Measurements from ENCODE around the gene ESRP2. TPM values are rescaled to one million over a fixed set of nuclear protein-coding genes. Genes with fewer than 3 reads are reported as not detected.
A peak's percentile ranks its signal among the peaks of the same experiment; 100 is the strongest.

The ESRP2 gene
- total and polyA plus RNA-seq, 5 donors from 2014 or later: 0.10 to 0.99 (median 0.33) TPM; not detected in 1

DNA sequence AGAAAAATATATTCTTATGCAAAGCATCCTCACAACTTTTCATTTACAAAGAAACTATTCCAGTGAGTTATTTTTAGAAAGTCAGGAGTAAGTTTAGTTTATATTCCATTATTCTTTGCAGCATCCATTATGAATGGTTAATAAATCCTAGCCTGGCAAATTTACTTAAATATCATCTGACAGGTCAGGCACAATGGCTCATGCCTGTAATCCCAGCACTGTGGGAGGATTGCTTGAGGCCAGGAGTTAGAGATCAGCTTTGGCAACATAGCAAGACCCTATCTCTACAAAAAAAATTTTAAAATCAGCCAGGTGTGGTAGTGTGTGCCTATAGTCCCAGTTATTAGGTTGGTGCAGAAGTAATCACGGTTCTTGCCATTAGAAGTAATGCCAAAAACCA is 12.9 kb downstream of the ESRP2 start:
- peak overlapping the region in 2 of 3 donors; percentile 20 to 31 for H3K27ac Mint-ChIP-seq
- no peak overlapping the region for H3K4me3 Mint-ChIP-seq
- no peak for ATAC-seq (ENCODE audit: low read depth in 2 of 2)
- H3K27me3 ChIP-seq (ENCODE audit: control insufficient read depth, insufficient read depth, low read length): no peaks in the 10 kb centered on the region
- H3K4me3 ChIP-seq (ENCODE audit: low read depth, low read length): no peak overlapping the region
- peaks cover 40% of the 10 kb centered on the region for H3K36me3 ChIP-seq (ENCODE audit: control insufficient read depth, insufficient read depth, low read length)
- no peak overlapping the region for H3K27ac ChIP-seq (ENCODE audit: insufficient read depth, low read length, poor library complexity, severe bottlenecking)
- peaks cover 21 to 38% (median 24%) of the 10 kb centered on the region in 4 donors for H3K4me1 Mint-ChIP-seq
- DNase-seq: no peak
- H3K4me1 ChIP-seq (ENCODE audit: control insufficient read depth, insufficient read depth, low read length, poor library complexity, severe bottlenecking): peaks cover 19% of the 10 kb centered on the region
- peaks cover 19% of the 10 kb centered on the region for H3K36me3 Mint-ChIP-seq
- H3K27me3 Mint-ChIP-seq: no peaks in the 10 kb centered on the region
- H3K9me3 Mint-ChIP-seq: no peaks in the 10 kb centered on the region
- H3K9me3 ChIP-seq (ENCODE audit: control insufficient read depth in 2 of 2, low read length in 2 of 2): no peaks in the 10 kb centered on the region

DNA sequence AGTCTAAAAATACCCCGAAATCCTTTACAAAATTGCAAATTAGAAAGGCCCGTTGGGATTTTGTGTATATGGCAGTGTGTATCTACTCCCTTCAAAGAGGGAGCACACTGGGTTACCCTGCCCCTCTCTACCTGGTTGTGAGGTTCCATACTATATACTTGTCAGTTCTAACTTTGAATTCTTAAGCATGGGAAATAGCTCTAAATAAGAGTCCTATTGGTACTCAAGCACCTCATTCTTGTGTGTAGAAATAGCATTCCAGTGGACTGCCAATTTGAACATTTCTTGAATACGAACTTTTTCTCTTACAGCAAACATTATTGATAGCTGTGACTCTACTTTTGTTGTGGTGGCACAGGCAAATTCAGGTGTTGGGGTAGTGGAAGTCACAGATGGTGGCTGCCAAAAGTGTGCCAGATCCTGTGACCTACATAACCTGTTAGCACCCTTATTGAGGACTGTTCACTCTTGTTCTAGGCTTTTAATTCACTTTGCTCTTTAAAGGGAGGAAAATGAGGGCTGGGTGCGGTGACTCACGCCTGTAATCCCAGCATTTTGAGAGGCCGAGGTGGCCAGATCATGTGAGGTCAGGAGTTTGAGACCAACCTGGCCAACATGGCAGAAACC is 16.1 kb downstream of the ESRP2 start:
- Histone ChIP-seq H3K9me3 (ENCODE audit: control insufficient read depth in 2 of 2, low read length in 2 of 2) (no peaks in the 10 kb centered on the region), H3K4me1 (ENCODE audit: control insufficient read depth, insufficient read depth, low read length, poor library complexity, severe bottlenecking) (no peaks in the 10 kb centered on the region), H3K27me3 (ENCODE audit: control insufficient read depth, insufficient read depth, low read length) (no peaks in the 10 kb centered on the region), H3K27ac (ENCODE audit: insufficient read depth, low read length, poor library complexity, severe bottlenecking) (no peak overlapping the region), H3K36me3 (ENCODE audit: control insufficient read depth, insufficient read depth, low read length) (peaks cover 24% of the 10 kb centered on the region), H3K4me3 (ENCODE audit: low read depth, low read length) (no peak overlapping the region)
- peaks cover 23% of the 10 kb centered on the region for H3K36me3 Mint-ChIP-seq
- no peaks in the 10 kb centered on the region for H3K27me3 Mint-ChIP-seq
- no peaks in the 10 kb centered on the region for H3K9me3 Mint-ChIP-seq
- H3K4me1 Mint-ChIP-seq: peaks cover 10 to 20% (median 12%) of the 10 kb centered on the region in 4 donors
- H3K4me3 Mint-ChIP-seq: no peak overlapping the region
- ATAC-seq (ENCODE audit: low read depth in 2 of 2): no peak
- H3K27ac Mint-ChIP-seq: peak overlapping the region in 1 of 3 donors; percentile 51
- DNase-seq: no peak

DNA sequence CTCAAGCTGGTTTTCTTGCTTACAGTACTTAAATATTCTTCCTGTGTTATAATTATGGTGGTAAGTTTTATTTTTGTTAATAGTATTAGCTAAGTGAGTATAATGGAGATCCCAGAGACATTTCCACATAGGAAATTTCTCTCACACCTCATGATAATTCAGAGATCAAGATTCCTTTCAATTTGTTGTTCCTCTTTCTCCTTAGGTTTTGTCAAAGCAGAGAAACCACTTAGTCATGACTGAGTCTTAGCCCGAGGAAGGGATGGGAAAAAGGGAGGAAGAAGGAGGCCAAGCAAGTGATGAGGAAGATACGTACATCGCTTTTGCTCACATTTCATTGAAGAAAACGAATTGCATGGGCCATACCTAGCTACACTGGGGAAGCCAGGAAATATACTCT is 18.4 kb downstream of the ESRP2 start:
- H3K9me3 ChIP-seq (ENCODE audit: control insufficient read depth in 2 of 2, low read length in 2 of 2): no peaks in the 10 kb centered on the region
- Mint-ChIP-seq H3K4me1 (peaks cover 6 to 28% (median 15%) of the 10 kb centered on the region in 4 donors), H3K36me3 (peaks cover 23% of the 10 kb centered on the region), H3K9me3 (no peaks in the 10 kb centered on the region), H3K4me3 (no peak overlapping the region), H3K27me3 (no peaks in the 10 kb centered on the region), H3K27ac (peak overlapping the region in 2 of 3 donors; percentile 76 to 82)
- DNase-seq: no peak
- no peak overlapping the region for H3K4me3 ChIP-seq (ENCODE audit: low read depth, low read length)
- no peaks in the 10 kb centered on the region for H3K4me1 ChIP-seq (ENCODE audit: control insufficient read depth, insufficient read depth, low read length, poor library complexity, severe bottlenecking)
- peaks cover 33% of the 10 kb centered on the region for H3K36me3 ChIP-seq (ENCODE audit: control insufficient read depth, insufficient read depth, low read length)
- no peak overlapping the region for H3K27ac ChIP-seq (ENCODE audit: insufficient read depth, low read length, poor library complexity, severe bottlenecking)
- no peaks in the 10 kb centered on the region for H3K27me3 ChIP-seq (ENCODE audit: control insufficient read depth, insufficient read depth, low read length)
- no peak for ATAC-seq (ENCODE audit: low read depth in 2 of 2)

DNA sequence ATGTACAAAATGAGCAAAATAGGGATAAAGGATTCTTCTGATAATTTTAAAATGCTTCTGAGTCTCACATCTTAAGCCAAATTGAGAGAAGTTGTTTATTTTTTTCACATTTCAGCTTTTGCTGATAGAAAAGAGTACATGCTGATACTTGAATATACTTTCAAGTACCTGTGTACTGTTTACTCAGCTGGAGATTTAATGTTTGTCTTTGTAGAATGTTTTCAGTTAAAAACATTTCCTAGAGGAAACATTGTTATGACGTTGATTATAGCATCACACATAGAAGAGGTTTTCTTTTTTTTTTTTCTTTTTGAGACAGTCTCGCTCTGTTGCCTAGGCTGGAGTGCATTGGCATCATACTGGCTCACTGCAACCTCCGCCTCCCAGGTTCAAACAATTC is 19.7 kb downstream of the ESRP2 start:
- Mint-ChIP-seq H3K36me3 (peaks cover 19% of the 10 kb centered on the region), H3K4me1 (peaks cover 17 to 39% (median 24%) of the 10 kb centered on the region in 4 donors)
- no peak for ATAC-seq (ENCODE audit: low read depth in 2 of 2)

DNA sequence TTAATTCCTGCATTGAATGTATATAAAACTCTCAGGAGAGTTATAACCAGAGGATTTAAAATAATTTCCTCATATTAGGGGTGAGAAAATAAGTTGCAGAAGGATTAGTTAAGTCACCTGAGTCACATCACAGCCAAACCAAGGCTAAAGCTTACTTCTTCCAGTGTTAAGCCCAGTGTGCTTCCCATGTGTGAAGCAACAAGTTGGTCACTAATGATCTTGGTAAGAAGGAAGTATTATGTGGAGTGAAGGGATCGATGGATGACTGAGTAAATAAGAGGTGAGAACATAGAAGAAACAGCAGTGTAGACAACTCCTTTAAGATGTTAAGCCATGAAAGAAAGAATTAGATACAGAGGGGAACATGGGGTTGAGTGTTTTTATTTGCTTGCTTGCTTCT is 20.6 kb downstream of the ESRP2 start:
- H3K4me1 ChIP-seq (ENCODE audit: control insufficient read depth, insufficient read depth, low read length, poor library complexity, severe bottlenecking): peaks cover 9% of the 10 kb centered on the region
- H3K4me3 ChIP-seq (ENCODE audit: low read depth, low read length): no peak overlapping the region
- no peaks in the 10 kb centered on the region for H3K9me3 Mint-ChIP-seq
- H3K27me3 Mint-ChIP-seq: no peaks in the 10 kb centered on the region
- no peak for DNase-seq
- no peak for ATAC-seq (ENCODE audit: low read depth in 2 of 2)
- no peaks in the 10 kb centered on the region for H3K9me3 ChIP-seq (ENCODE audit: control insufficient read depth in 2 of 2, low read length in 2 of 2)
- H3K27ac ChIP-seq (ENCODE audit: insufficient read depth, low read length, poor library complexity, severe bottlenecking): no peak overlapping the region
- H3K36me3 ChIP-seq (ENCODE audit: control insufficient read depth, insufficient read depth, low read length): peaks cover 19% of the 10 kb centered on the region
- peaks cover 17% of the 10 kb centered on the region for H3K36me3 Mint-ChIP-seq
- no peaks in the 10 kb centered on the region for H3K27me3 ChIP-seq (ENCODE audit: control insufficient read depth, insufficient read depth, low read length)
- peak overlapping the region; percentile 58 to 91 (median 70) for H3K27ac Mint-ChIP-seq
- H3K4me3 Mint-ChIP-seq: no peak overlapping the region
- peaks cover 22 to 48% (median 27%) of the 10 kb centered on the region in 4 donors for H3K4me1 Mint-ChIP-seq

More for the DNA sequence above, 19.7 kb downstream of the ESRP2 start:
- peak overlapping the region in 2 of 3 donors; percentile 80 to 91 for H3K27ac Mint-ChIP-seq
- H3K36me3 ChIP-seq (ENCODE audit: control insufficient read depth, insufficient read depth, low read length): peaks cover 22% of the 10 kb centered on the region
- H3K27ac ChIP-seq (ENCODE audit: insufficient read depth, low read length, poor library complexity, severe bottlenecking): no peak overlapping the region
- no peak for DNase-seq
- no peaks in the 10 kb centered on the region for H3K9me3 Mint-ChIP-seq
- no peaks in the 10 kb centered on the region for H3K9me3 ChIP-seq (ENCODE audit: control insufficient read depth in 2 of 2, low read length in 2 of 2)
- no peak overlapping the region for H3K4me3 ChIP-seq (ENCODE audit: low read depth, low read length)
- no peaks in the 10 kb centered on the region for H3K27me3 ChIP-seq (ENCODE audit: control insufficient read depth, insufficient read depth, low read length)
- no peak overlapping the region for H3K4me3 Mint-ChIP-seq
- no peaks in the 10 kb centered on the region for H3K4me1 ChIP-seq (ENCODE audit: control insufficient read depth, insufficient read depth, low read length, poor library complexity, severe bottlenecking)
- H3K27me3 Mint-ChIP-seq: no peaks in the 10 kb centered on the region

DNA sequence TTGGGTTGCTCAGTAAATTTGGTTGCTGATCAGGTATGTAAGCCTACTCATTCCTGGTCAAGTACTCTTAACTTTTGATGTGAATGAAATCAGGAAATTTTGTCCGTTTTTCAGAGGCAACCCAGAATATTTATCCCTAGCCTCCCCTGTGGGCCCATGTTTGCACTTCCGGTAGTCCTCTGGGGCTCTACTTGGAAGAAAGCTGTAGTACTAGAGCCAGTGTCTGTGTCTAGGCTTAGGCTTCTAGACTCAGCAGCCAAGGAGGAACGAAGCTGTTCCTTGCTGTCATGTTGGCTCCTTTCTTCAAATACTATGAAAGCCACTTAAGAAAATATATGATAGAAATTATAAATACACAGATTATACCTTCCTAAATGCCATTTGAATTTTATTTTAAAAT is 21.2 kb downstream of the ESRP2 start:
- H3K27me3 ChIP-seq (ENCODE audit: control insufficient read depth, insufficient read depth, low read length): no peaks in the 10 kb centered on the region
- H3K36me3 Mint-ChIP-seq: peaks cover 11% of the 10 kb centered on the region
- peaks cover 22 to 51% (median 27%) of the 10 kb centered on the region in 4 donors for H3K4me1 Mint-ChIP-seq

DNA sequence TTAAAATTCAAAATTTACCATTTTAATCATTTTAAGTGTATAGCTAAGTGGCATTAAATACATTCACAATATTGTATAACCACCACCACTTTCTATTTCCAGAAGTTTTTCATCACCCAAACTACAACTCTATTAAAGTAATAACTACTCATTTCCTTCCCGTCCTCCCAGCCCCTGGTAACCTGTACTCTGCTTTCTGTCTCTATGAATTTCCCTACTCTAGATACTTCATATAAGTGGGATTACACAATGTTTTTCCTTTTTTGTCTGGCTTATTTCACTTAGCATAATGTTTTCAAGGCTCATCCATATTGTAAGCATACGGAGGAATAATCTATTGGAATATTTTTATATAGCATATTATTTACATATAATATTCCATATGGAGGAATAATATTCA is 29.7 kb downstream of the ESRP2 start:
- Histone ChIP-seq H3K9me3 (ENCODE audit: control insufficient read depth in 2 of 2, low read length in 2 of 2) (no peaks in the 10 kb centered on the region), H3K4me1 (ENCODE audit: control insufficient read depth, insufficient read depth, low read length, poor library complexity, severe bottlenecking) (peaks cover 15% of the 10 kb centered on the region), H3K27me3 (ENCODE audit: control insufficient read depth, insufficient read depth, low read length) (no peaks in the 10 kb centered on the region), H3K36me3 (ENCODE audit: control insufficient read depth, insufficient read depth, low read length) (peaks cover 6% of the 10 kb centered on the region), H3K27ac (ENCODE audit: insufficient read depth, low read length, poor library complexity, severe bottlenecking) (no peak overlapping the region), H3K4me3 (ENCODE audit: low read depth, low read length) (no peak overlapping the region)
- Mint-ChIP-seq H3K27ac (peak overlapping the region in 1 of 3 donors; percentile 48), H3K4me3 (no peak overlapping the region), H3K27me3 (no peaks in the 10 kb centered on the region), H3K9me3 (no peaks in the 10 kb centered on the region), H3K36me3 (peaks cover 12% of the 10 kb centered on the region), H3K4me1 (peaks cover 8 to 55% (median 21%) of the 10 kb centered on the region in 4 donors)
- no peak for ATAC-seq (ENCODE audit: low read depth in 2 of 2)
- DNase-seq: no peak

More for the DNA sequence above, 21.2 kb downstream of the ESRP2 start:
- peaks cover 17% of the 10 kb centered on the region for H3K36me3 ChIP-seq (ENCODE audit: control insufficient read depth, insufficient read depth, low read length)
- H3K4me1 ChIP-seq (ENCODE audit: control insufficient read depth, insufficient read depth, low read length, poor library complexity, severe bottlenecking): peaks cover 13% of the 10 kb centered on the region
- no peaks in the 10 kb centered on the region for H3K9me3 Mint-ChIP-seq
- ATAC-seq (ENCODE audit: low read depth in 2 of 2): no peak
- H3K27ac ChIP-seq (ENCODE audit: insufficient read depth, low read length, poor library complexity, severe bottlenecking): no peak overlapping the region
- DNase-seq: no peak
- H3K4me3 ChIP-seq (ENCODE audit: low read depth, low read length): no peak overlapping the region
- H3K27ac Mint-ChIP-seq: peak overlapping the region; percentile 79 to 94 (median 91)
- H3K4me3 Mint-ChIP-seq: no peak overlapping the region
- H3K27me3 Mint-ChIP-seq: no peaks in the 10 kb centered on the region
- no peaks in the 10 kb centered on the region for H3K9me3 ChIP-seq (ENCODE audit: control insufficient read depth in 2 of 2, low read length in 2 of 2)

DNA sequence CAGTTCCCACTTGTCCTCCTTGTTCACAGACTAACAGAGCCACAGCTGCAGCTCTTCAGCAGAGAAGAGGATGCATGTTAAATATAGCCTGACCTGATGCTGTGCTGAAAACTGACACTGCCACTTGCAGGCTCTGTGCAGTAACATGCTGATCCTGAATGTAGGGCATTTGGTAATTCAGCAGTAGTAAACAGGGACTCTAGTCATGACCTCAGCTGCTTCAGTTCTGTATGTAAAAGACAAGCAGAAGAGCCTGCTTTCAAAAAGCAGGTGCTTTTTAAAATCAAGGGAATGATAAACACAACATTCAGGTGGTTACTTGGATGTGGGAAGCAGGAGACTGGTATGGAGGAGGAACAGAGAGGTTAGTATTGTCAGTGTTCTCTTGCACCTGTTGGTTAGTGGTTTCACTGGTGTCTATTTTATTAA is 33.8 kb downstream of the ESRP2 start:
- Mint-ChIP-seq H3K27ac (peak overlapping the region in 2 of 3 donors; percentile 66 to 74), H3K27me3 (no peaks in the 10 kb centered on the region), H3K36me3 (peaks cover 11% of the 10 kb centered on the region), H3K4me1 (peaks cover 2 to 35% (median 13%) of the 10 kb centered on the region in 4 donors), H3K9me3 (no peaks in the 10 kb centered on the region), H3K4me3 (peak overlapping the region in 1 of 4 donors; percentile 4)
- Histone ChIP-seq H3K27me3 (ENCODE audit: control insufficient read depth, insufficient read depth, low read length) (no peaks in the 10 kb centered on the region), H3K9me3 (ENCODE audit: control insufficient read depth in 2 of 2, low read length in 2 of 2) (no peaks in the 10 kb centered on the region), H3K4me3 (ENCODE audit: low read depth, low read length) (no peak overlapping the region), H3K27ac (ENCODE audit: insufficient read depth, low read length, poor library complexity, severe bottlenecking) (no peak overlapping the region), H3K4me1 (ENCODE audit: control insufficient read depth, insufficient read depth, low read length, poor library complexity, severe bottlenecking) (no peaks in the 10 kb centered on the region), H3K36me3 (ENCODE audit: control insufficient read depth, insufficient read depth, low read length) (peaks cover 13% of the 10 kb centered on the region)
- no peak for DNase-seq
- ATAC-seq (ENCODE audit: low read depth in 2 of 2): no peak

Data from CD4-positive, CD25-positive, alpha-beta regulatory T cell (primary cell).